ENCODE data around the gene ATF7IP2. TPM values are rescaled to one million over a fixed set of nuclear protein-coding genes. Genes with fewer than 3 reads are reported as not detected.

Gene ATF7IP2
- total and polyA plus RNA-seq, 2 of the 13 experiments (the other 11 are each of a cell fraction or from before 2014, with no cell fraction given): 117 to 217 TPM

GRCh38 chr16:10485159-10485558 lies 99.3 kb downstream of the ATF7IP2 start:
- H3K79me2 ChIP-seq (ENCODE audit: insufficient read depth, low read length): no peaks in the 10 kb centered on the region
- in situ Hi-C loops (cut with HindIII; ENCODE audit: extremely low pct_ligation_motif_present, low pct_unique_long_range_greater_than_20kb) (no loop called here), intact Hi-C loops (cut with micrococcal nuclease; ENCODE audit: unreplicated experiment) (no loop called here)
- TF ChIP-seq HINFP (CRISPR knock-in tag; IDR thresholded peaks at IDR 0.05; ENCODE audit: low read depth) (no peak), HBP1 (CRISPR knock-in tag; IDR thresholded peaks at IDR 0.05; ENCODE audit: low read depth) (0 out of 2 replicates have a peak, but pooled peaks have one; percentile 40), NFKB2 (CRISPR knock-in tag; IDR thresholded peaks at IDR 0.05; ENCODE audit: borderline replicate concordance) (0 out of 2 replicates have a peak, but pooled peaks have one; percentile 35), THYN1 (CRISPR knock-in tag; IDR thresholded peaks at IDR 0.05; ENCODE audit: borderline replicate concordance, low read depth) (no peak), RBM22 (optimal IDR thresholded peaks at IDR 0.05; ENCODE audit: low read length) (peak; percentile 53), SSRP1 (CRISPR knock-in tag; IDR thresholded peaks at IDR 0.05) (0 out of 2 replicates have a peak, but pooled peaks have one; percentile 33), HOXD1 (CRISPR knock-in tag; IDR thresholded peaks at IDR 0.05) (0 out of 2 replicates have a peak, but pooled peaks have one; percentile 26)
- ChIA-PET POLR2A (no interaction called here), CTCF (ENCODE audit: low intra/inter-chr PET ratio, low total read pairs) (no interaction called here)
- no peaks in the 10 kb centered on the region for H4K20me1 ChIP-seq (ENCODE audit: insufficient read depth, low read length)
- ATAC-seq: peak; percentile 61
- H3K4me2 ChIP-seq (ENCODE audit: low read depth, low read length): no peak overlapping the region
- no peak for DNase-seq (ENCODE audit: low spot score)
- H3K9me3 ChIP-seq (ENCODE audit: low read length): 0 out of 2 replicates have a peak, but pooled peaks cover 5% of the 10 kb centered on the region
- no TSS peak for BruUV-seq (replicated peaks)
- no peaks in the 10 kb centered on the region for H3K27me3 ChIP-seq (ENCODE audit: control insufficient read depth in 1 of 2, insufficient read depth in 2 of 2, low read length in 2 of 2)
- H3K4me1 ChIP-seq (ENCODE audit: insufficient read depth, low read length): peaks cover 5% of the 10 kb centered on the region; the same call in 1 of the 2 replicates
- peaks cover 8 to 21% of the 10 kb centered on the region in 2 experiments; a peak in 4 of 5 replicates for H3K36me3 ChIP-seq (replicated peaks in 1 of 2; ENCODE audit: control insufficient read depth in 1 of 2, insufficient read depth in 2 of 2, low read length in 2 of 2)
- H2AFZ ChIP-seq (ENCODE audit: low read length): no peak overlapping the region
- H3K4me3 ChIP-seq (replicated peaks in 1 of 3; ENCODE audit: insufficient read depth in 1 of 3, low read depth in 2 of 3, low read length in 3 of 3): no peak overlapping the region
- 80% methylated on average over 4 of the region's 4 CpGs for WGBS (ENCODE audit: low lambda C conversion rate)
- no peak overlapping the region for H3K9ac ChIP-seq (ENCODE audit: insufficient read depth, low read depth, low read length)
- H3K27ac ChIP-seq (ENCODE audit: extremely low read length, insufficient read depth, low read length): no peak overlapping the region
- no peak for FAIRE-seq
